Peyer's patch (tissue), 4 donors: Measurements from ENCODE around the gene STK25.

ENCODE experiments used
- POLR2A ChIP-seq, 2 donors: fragments of 450-650 bp; IDR thresholded peaks; one replicate each; pipeline ENCODE4 v1.5.1; 2017; ENCODE audit warnings: antibody characterized with exemption in 2 of 2, mild to moderate bottlenecking in 2 of 2, moderate library complexity in 2 of 2
- TF ChIP-seq, protein P1 (sequence below), 6 experiments: fragments of 450-650 bp in 4 of 6; fragments of 200-600 bp in 2 of 6; sonication (generic) in 1 of 6; IDR thresholded peaks; one replicate each; pipeline ENCODE4 v1.5.1; 2017 to 2019; ENCODE audit warnings: antibody characterized with exemption in 6 of 6, mild to moderate bottlenecking in 3 of 6, moderate library complexity in 1 of 6

DNA sequence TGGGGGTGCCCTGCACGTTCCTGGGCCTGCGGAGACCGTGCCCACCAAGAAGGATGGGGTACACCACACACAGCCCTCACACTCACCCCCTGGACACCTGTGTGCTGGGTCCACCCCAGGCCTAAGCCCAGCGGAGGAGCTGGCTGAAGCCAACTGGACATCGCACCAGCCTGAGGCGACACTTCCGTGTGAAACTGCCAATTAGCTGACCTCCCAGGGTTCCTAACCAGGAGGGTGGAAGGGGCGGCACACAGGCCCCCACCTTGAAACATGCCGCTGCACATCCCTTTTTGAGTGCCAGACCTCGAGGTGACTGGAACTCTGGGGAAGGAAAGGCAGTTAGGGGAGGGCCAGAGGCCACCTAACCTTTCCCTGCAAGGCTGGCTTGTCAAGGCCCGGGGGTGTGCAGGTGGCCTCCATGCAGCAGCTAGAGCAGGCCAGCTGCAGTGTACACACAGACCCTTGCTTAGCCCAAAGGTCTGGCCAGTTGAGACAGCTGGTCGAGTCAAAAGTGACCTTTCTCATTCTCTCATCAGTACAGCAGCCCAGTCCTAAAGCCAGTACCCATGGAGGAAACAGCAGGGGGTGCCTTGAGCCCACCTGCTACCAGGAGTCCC, 4.5 kb downstream of the STK25 start:
- TF ChIP-seq, protein P1, sequence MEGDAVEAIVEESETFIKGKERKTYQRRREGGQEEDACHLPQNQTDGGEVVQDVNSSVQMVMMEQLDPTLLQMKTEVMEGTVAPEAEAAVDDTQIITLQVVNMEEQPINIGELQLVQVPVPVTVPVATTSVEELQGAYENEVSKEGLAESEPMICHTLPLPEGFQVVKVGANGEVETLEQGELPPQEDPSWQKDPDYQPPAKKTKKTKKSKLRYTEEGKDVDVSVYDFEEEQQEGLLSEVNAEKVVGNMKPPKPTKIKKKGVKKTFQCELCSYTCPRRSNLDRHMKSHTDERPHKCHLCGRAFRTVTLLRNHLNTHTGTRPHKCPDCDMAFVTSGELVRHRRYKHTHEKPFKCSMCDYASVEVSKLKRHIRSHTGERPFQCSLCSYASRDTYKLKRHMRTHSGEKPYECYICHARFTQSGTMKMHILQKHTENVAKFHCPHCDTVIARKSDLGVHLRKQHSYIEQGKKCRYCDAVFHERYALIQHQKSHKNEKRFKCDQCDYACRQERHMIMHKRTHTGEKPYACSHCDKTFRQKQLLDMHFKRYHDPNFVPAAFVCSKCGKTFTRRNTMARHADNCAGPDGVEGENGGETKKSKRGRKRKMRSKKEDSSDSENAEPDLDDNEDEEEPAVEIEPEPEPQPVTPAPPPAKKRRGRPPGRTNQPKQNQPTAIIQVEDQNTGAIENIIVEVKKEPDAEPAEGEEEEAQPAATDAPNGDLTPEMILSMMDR (IDR thresholded peaks at IDR 0.05): no peak
- TF ChIP-seq POLR2A (IDR thresholded peaks at IDR 0.05): no peak
